Measurements from ENCODE around the gene LDHAL6A. TPM values are rescaled to one million over a fixed set of nuclear protein-coding genes. Genes with fewer than 3 reads are reported as not detected.

The LDHAL6A gene
- total RNA-seq, 2 experiments from 2014 or later = not detected

- Mint-ChIP-seq H3K27ac (no peak overlapping the region), H3K27me3 (ENCODE audit: low read depth) (no peaks in the 10 kb centered on the region), H3K4me3 (no peak overlapping the region), H3K36me3 (ENCODE audit: low read depth) (no peaks in the 10 kb centered on the region), H3K9me3 (ENCODE audit: insufficient read depth) (no peaks in the 10 kb centered on the region), H3K4me1 (ENCODE audit: low read depth) (no peaks in the 10 kb centered on the region)
- DNase-seq (no peak), ATAC-seq (no peak)
- CTCF ChIA-PET = no interaction called here
- POLR2A ChIA-PET = no interaction called here
Measured at GRCh38 chr11:18459634-18460033, 4.0 kb downstream of the LDHAL6A start.

- no peaks in the 10 kb centered on the region for H3K4me1 Mint-ChIP-seq (ENCODE audit: low read depth)
- H3K9me3 Mint-ChIP-seq (ENCODE audit: insufficient read depth) = no peaks in the 10 kb centered on the region
- H3K27ac Mint-ChIP-seq = no peak overlapping the region
- ChIA-PET POLR2A (no interaction called here), CTCF (no interaction called here)
- ATAC-seq (no peak), DNase-seq (no peak)
- no peak overlapping the region for H3K4me3 Mint-ChIP-seq
- no peaks in the 10 kb centered on the region for H3K36me3 Mint-ChIP-seq (ENCODE audit: low read depth)
- no peaks in the 10 kb centered on the region for H3K27me3 Mint-ChIP-seq (ENCODE audit: low read depth)
Measured at GRCh38 chr11:18461909-18462308, 6.3 kb downstream of the LDHAL6A start.

GRCh38 chr11:18463439-18463838 lies 7.8 kb downstream of the LDHAL6A start:
- no peak overlapping the region for H3K4me3 Mint-ChIP-seq
- DNase-seq (no peak), ATAC-seq (no peak)
- POLR2A ChIA-PET = interaction anchor here (0.7 kb wide), 1 partner anchor 67 kb away, joined by 3 read pairs; no protein-coding TSS in a partner anchor
- H3K27ac Mint-ChIP-seq = no peak overlapping the region
- no peaks in the 10 kb centered on the region for H3K36me3 Mint-ChIP-seq (ENCODE audit: low read depth)
- H3K27me3 Mint-ChIP-seq (ENCODE audit: low read depth) = no peaks in the 10 kb centered on the region
- no peaks in the 10 kb centered on the region for H3K4me1 Mint-ChIP-seq (ENCODE audit: low read depth)
- CTCF ChIA-PET = interaction anchor here (0.8 kb wide), 1 partner anchor 220 kb away, joined by 4 read pairs; no protein-coding TSS in a partner anchor
- H3K9me3 Mint-ChIP-seq (ENCODE audit: insufficient read depth) = no peaks in the 10 kb centered on the region

- ATAC-seq = no peak
- POLR2A ChIA-PET = no interaction called here
- no peak for DNase-seq
- H3K36me3 Mint-ChIP-seq (ENCODE audit: low read depth) = no peaks in the 10 kb centered on the region
- no peak overlapping the region for H3K4me3 Mint-ChIP-seq
- H3K9me3 Mint-ChIP-seq (ENCODE audit: insufficient read depth) = no peaks in the 10 kb centered on the region
- no peaks in the 10 kb centered on the region for H3K4me1 Mint-ChIP-seq (ENCODE audit: low read depth)
- CTCF ChIA-PET = interaction anchor here (0.9 kb wide), 1 partner anchor 223 kb away, joined by 3 read pairs; no protein-coding TSS in a partner anchor
- H3K27ac Mint-ChIP-seq = no peak overlapping the region
- H3K27me3 Mint-ChIP-seq (ENCODE audit: low read depth) = no peaks in the 10 kb centered on the region
Measured at GRCh38 chr11:18466402-18466801, 10.7 kb downstream of the LDHAL6A start.

- no peak for ATAC-seq
- ChIA-PET CTCF (no interaction called here), POLR2A (no interaction called here)
- no peaks in the 10 kb centered on the region for H3K9me3 Mint-ChIP-seq (ENCODE audit: insufficient read depth)
- no peaks in the 10 kb centered on the region for H3K27me3 Mint-ChIP-seq (ENCODE audit: low read depth)
- no peak overlapping the region for H3K4me3 Mint-ChIP-seq
- no peaks in the 10 kb centered on the region for H3K4me1 Mint-ChIP-seq (ENCODE audit: low read depth)
- no peaks in the 10 kb centered on the region for H3K36me3 Mint-ChIP-seq (ENCODE audit: low read depth)
- no peak for DNase-seq
- no peak overlapping the region for H3K27ac Mint-ChIP-seq
Measured at GRCh38 chr11:18468059-18468458, 12.4 kb downstream of the LDHAL6A start.

GRCh38 chr11:18468961-18469360 lies 13.3 kb downstream of the LDHAL6A start:
- no peaks in the 10 kb centered on the region for H3K9me3 Mint-ChIP-seq (ENCODE audit: insufficient read depth)
- POLR2A ChIA-PET = no interaction called here
- no peak overlapping the region for H3K4me3 Mint-ChIP-seq
- H3K4me1 Mint-ChIP-seq (ENCODE audit: low read depth) = no peaks in the 10 kb centered on the region
- no peaks in the 10 kb centered on the region for H3K36me3 Mint-ChIP-seq (ENCODE audit: low read depth)
- CTCF ChIA-PET = interaction anchor here (0.8 kb wide), 1 partner anchor 363 kb away, joined by 3 read pairs; no protein-coding TSS in a partner anchor
- ATAC-seq = no peak
- no peak for DNase-seq
- H3K27me3 Mint-ChIP-seq (ENCODE audit: low read depth) = no peaks in the 10 kb centered on the region
- no peak overlapping the region for H3K27ac Mint-ChIP-seq

- no peak for DNase-seq
- no peaks in the 10 kb centered on the region for H3K4me1 Mint-ChIP-seq (ENCODE audit: low read depth)
- no peaks in the 10 kb centered on the region for H3K9me3 Mint-ChIP-seq (ENCODE audit: insufficient read depth)
- H3K27ac Mint-ChIP-seq = no peak overlapping the region
- H3K27me3 Mint-ChIP-seq (ENCODE audit: low read depth) = no peaks in the 10 kb centered on the region
- ChIA-PET POLR2A (no interaction called here), CTCF (no interaction called here)
- no peak overlapping the region for H3K4me3 Mint-ChIP-seq
- ATAC-seq = no peak
- H3K36me3 Mint-ChIP-seq (ENCODE audit: low read depth) = peaks cover 7% of the 10 kb centered on the region
Measured at GRCh38 chr11:18471995-18472394, 16.3 kb downstream of the LDHAL6A start.

GRCh38 chr11:18472587-18472986 lies 16.9 kb downstream of the LDHAL6A start:
- ChIA-PET CTCF (no interaction called here), POLR2A (interaction anchor here (0.8 kb wide), 1 partner anchor 53 kb away, joined by 3 read pairs; no protein-coding TSS in a partner anchor)
- no peaks in the 10 kb centered on the region for H3K27me3 Mint-ChIP-seq (ENCODE audit: low read depth)

GRCh38 chr11:18479063-18479462 lies 23.4 kb downstream of the LDHAL6A start:
- CTCF ChIA-PET = no interaction called here
- no peaks in the 10 kb centered on the region for H3K4me1 Mint-ChIP-seq (ENCODE audit: low read depth)
- no peaks in the 10 kb centered on the region for H3K27me3 Mint-ChIP-seq (ENCODE audit: low read depth)
- no peak overlapping the region for H3K4me3 Mint-ChIP-seq
- no peak overlapping the region for H3K27ac Mint-ChIP-seq
- POLR2A ChIA-PET = no interaction called here
- ATAC-seq (no peak), DNase-seq (no peak)
- H3K9me3 Mint-ChIP-seq (ENCODE audit: insufficient read depth) = no peaks in the 10 kb centered on the region
- H3K36me3 Mint-ChIP-seq (ENCODE audit: low read depth) = peaks cover 64% of the 10 kb centered on the region

More at GRCh38 chr11:18472587-18472986, 16.9 kb downstream of the LDHAL6A start:
- Mint-ChIP-seq H3K36me3 (ENCODE audit: low read depth) (peaks cover 8% of the 10 kb centered on the region), H3K27ac (no peak overlapping the region), H3K9me3 (ENCODE audit: insufficient read depth) (no peaks in the 10 kb centered on the region), H3K4me3 (no peak overlapping the region), H3K4me1 (ENCODE audit: low read depth) (no peaks in the 10 kb centered on the region)
- ATAC-seq = no peak
- DNase-seq = no peak

- ATAC-seq = no peak
- H3K9me3 Mint-ChIP-seq (ENCODE audit: insufficient read depth) = no peaks in the 10 kb centered on the region
- H3K27me3 Mint-ChIP-seq (ENCODE audit: low read depth) = no peaks in the 10 kb centered on the region
- CTCF ChIA-PET = no interaction called here
- H3K4me1 Mint-ChIP-seq (ENCODE audit: low read depth) = no peaks in the 10 kb centered on the region
- POLR2A ChIA-PET = no interaction called here
- peaks cover 55% of the 10 kb centered on the region for H3K36me3 Mint-ChIP-seq (ENCODE audit: low read depth)
- no peak overlapping the region for H3K27ac Mint-ChIP-seq
- DNase-seq = no peak
- H3K4me3 Mint-ChIP-seq = no peak overlapping the region
Measured at GRCh38 chr11:18485913-18486528, 30.4 kb downstream of the LDHAL6A start.

GRCh38 chr11:18490319-18490718 lies 34.7 kb downstream of the LDHAL6A start:
- Mint-ChIP-seq H3K4me1 (ENCODE audit: low read depth) (no peaks in the 10 kb centered on the region), H3K27me3 (ENCODE audit: low read depth) (no peaks in the 10 kb centered on the region), H3K36me3 (ENCODE audit: low read depth) (peaks cover 34% of the 10 kb centered on the region), H3K27ac (no peak overlapping the region), H3K4me3 (no peak overlapping the region), H3K9me3 (ENCODE audit: insufficient read depth) (no peaks in the 10 kb centered on the region)
- DNase-seq = no peak
- no peak for ATAC-seq
- CTCF ChIA-PET = no interaction called here
- POLR2A ChIA-PET = no interaction called here

GRCh38 chr11:18490736-18491485 lies 35.3 kb downstream of the LDHAL6A start:
- H3K27me3 Mint-ChIP-seq (ENCODE audit: low read depth) = no peaks in the 10 kb centered on the region
- H3K4me1 Mint-ChIP-seq (ENCODE audit: low read depth) = no peaks in the 10 kb centered on the region
- CTCF ChIA-PET = no interaction called here
- ATAC-seq (no peak), DNase-seq (no peak)
- H3K9me3 Mint-ChIP-seq (ENCODE audit: insufficient read depth) = no peaks in the 10 kb centered on the region
- H3K36me3 Mint-ChIP-seq (ENCODE audit: low read depth) = peaks cover 33% of the 10 kb centered on the region
- no peak overlapping the region for H3K4me3 Mint-ChIP-seq
- H3K27ac Mint-ChIP-seq = no peak overlapping the region
- POLR2A ChIA-PET = interaction anchor here (0.5 kb wide), 1 partner anchor 1186 kb away, joined by 3 read pairs; no protein-coding TSS in a partner anchor

Measured in activated CD8-positive, alpha-beta T cell treated with anti-CD3 and anti-CD28 coated beads, Interleukin-2, amount 10 ng/mL, durations not matched to agents 7 days and 5 days (primary cell).